T-helper 1 cell treated with Interleukin-12 subunit alpha and Interleukin-12 subunit beta and Interleukin-4 antibody, amounts not matched to agents 30 μg/mL and 1 μg/mL, for 36 hours (primary cell): ENCODE results near the gene ARID1B.

Experiments
- H3K27ac Mint-ChIP-seq: one replicate; pipeline ENCODE4 v1.8.0; 2021; ENCODE audit warnings: mild to moderate bottlenecking, mixed read lengths
- H3K27me3 Mint-ChIP-seq: one replicate; pipeline ENCODE4 v1.8.0; 2021; ENCODE audit warnings: low read depth, mixed read lengths
- H3K36me3 Mint-ChIP-seq: one replicate; pipeline ENCODE4 v1.8.0; 2021; ENCODE audit warnings: low read depth, mixed read lengths
- H3K4me1 Mint-ChIP-seq: one replicate; pipeline ENCODE4 v1.8.0; 2021; ENCODE audit warnings: low read depth, mixed read lengths
- H3K4me3 Mint-ChIP-seq: one replicate; pipeline ENCODE4 v1.8.0; 2021; ENCODE audit warnings: mild to moderate bottlenecking, moderate library complexity, mixed read lengths
- H3K9me3 Mint-ChIP-seq: one replicate; pipeline ENCODE4 v1.8.0; 2021; ENCODE audit warnings: mixed read lengths

The ARID1B gene

GRCh38 chr6:157157258-157157657 is 380.1 kb downstream of the ARID1B start:
- Mint-ChIP-seq H3K27ac (no peak overlapping the region), H3K4me3 (no peak overlapping the region), H3K4me1 (peaks cover 6% of the 10 kb centered on the region), H3K27me3 (no peaks in the 10 kb centered on the region), H3K36me3 (peaks cover 25% of the 10 kb centered on the region), H3K9me3 (no peaks in the 10 kb centered on the region)

- H3K27me3 Mint-ChIP-seq = no peaks in the 10 kb centered on the region
- H3K9me3 Mint-ChIP-seq = no peaks in the 10 kb centered on the region
- H3K27ac Mint-ChIP-seq = no peak overlapping the region
- peaks cover 20% of the 10 kb centered on the region for H3K36me3 Mint-ChIP-seq
- peaks cover 2% of the 10 kb centered on the region for H3K4me1 Mint-ChIP-seq
- no peak overlapping the region for H3K4me3 Mint-ChIP-seq
Observed at GRCh38 chr6:157158456-157158855, 381.3 kb downstream of the ARID1B start.

- Mint-ChIP-seq H3K27ac (no peak overlapping the region), H3K36me3 (peaks cover 19% of the 10 kb centered on the region), H3K9me3 (no peaks in the 10 kb centered on the region)
Observed at GRCh38 chr6:157158897-157159296, 381.7 kb downstream of the ARID1B start.

GRCh38 chr6:157159348-157159747 is 382.2 kb downstream of the ARID1B start:
- Mint-ChIP-seq H3K36me3 (peaks cover 16% of the 10 kb centered on the region), H3K27me3 (no peaks in the 10 kb centered on the region), H3K9me3 (no peaks in the 10 kb centered on the region), H3K4me3 (no peak overlapping the region), H3K27ac (no peak overlapping the region), H3K4me1 (peaks cover 2% of the 10 kb centered on the region)

More at GRCh38 chr6:157158897-157159296, 381.7 kb downstream of the ARID1B start:
- Mint-ChIP-seq H3K4me3 (no peak overlapping the region), H3K4me1 (peaks cover 2% of the 10 kb centered on the region), H3K27me3 (no peaks in the 10 kb centered on the region)

GRCh38 chr6:157161912-157162311 is 384.7 kb downstream of the ARID1B start:
- Mint-ChIP-seq H3K4me1 (peaks cover under 1% of the 10 kb centered on the region), H3K36me3 (peaks cover 8% of the 10 kb centered on the region), H3K9me3 (no peaks in the 10 kb centered on the region), H3K27me3 (no peaks in the 10 kb centered on the region), H3K27ac (no peak overlapping the region), H3K4me3 (no peak overlapping the region)

- H3K36me3 Mint-ChIP-seq = peaks cover 4% of the 10 kb centered on the region
- H3K9me3 Mint-ChIP-seq = no peaks in the 10 kb centered on the region
- H3K27ac Mint-ChIP-seq = no peak overlapping the region
- no peaks in the 10 kb centered on the region for H3K27me3 Mint-ChIP-seq
- no peaks in the 10 kb centered on the region for H3K4me1 Mint-ChIP-seq
- H3K4me3 Mint-ChIP-seq = no peak overlapping the region
Observed at GRCh38 chr6:157162766-157163433, 385.7 kb downstream of the ARID1B start.

GRCh38 chr6:157163434-157164159 is 386.4 kb downstream of the ARID1B start:
- no peaks in the 10 kb centered on the region for H3K9me3 Mint-ChIP-seq
- no peak overlapping the region for H3K4me3 Mint-ChIP-seq
- H3K27me3 Mint-ChIP-seq = no peaks in the 10 kb centered on the region
- H3K4me1 Mint-ChIP-seq = no peaks in the 10 kb centered on the region
- peaks cover 10% of the 10 kb centered on the region for H3K36me3 Mint-ChIP-seq
- H3K27ac Mint-ChIP-seq = no peak overlapping the region

GRCh38 chr6:157164972-157165371 is 387.8 kb downstream of the ARID1B start:
- Mint-ChIP-seq H3K4me1 (no peaks in the 10 kb centered on the region), H3K27ac (no peak overlapping the region), H3K36me3 (peaks cover 12% of the 10 kb centered on the region), H3K9me3 (no peaks in the 10 kb centered on the region), H3K4me3 (no peak overlapping the region), H3K27me3 (no peaks in the 10 kb centered on the region)

- no peak overlapping the region for H3K4me3 Mint-ChIP-seq
- H3K9me3 Mint-ChIP-seq = no peaks in the 10 kb centered on the region
- H3K27me3 Mint-ChIP-seq = no peaks in the 10 kb centered on the region
- H3K4me1 Mint-ChIP-seq = no peaks in the 10 kb centered on the region
- peaks cover 9% of the 10 kb centered on the region for H3K36me3 Mint-ChIP-seq
- H3K27ac Mint-ChIP-seq = no peak overlapping the region
Observed at GRCh38 chr6:157166784-157167183, 389.6 kb downstream of the ARID1B start.

- Mint-ChIP-seq H3K4me3 (no peak overlapping the region), H3K9me3 (no peaks in the 10 kb centered on the region)
Observed at GRCh38 chr6:157167837-157168236, 390.7 kb downstream of the ARID1B start.

GRCh38 chr6:157168471-157168870 is 391.3 kb downstream of the ARID1B start:
- Mint-ChIP-seq H3K27me3 (no peaks in the 10 kb centered on the region), H3K27ac (no peak overlapping the region), H3K4me1 (no peaks in the 10 kb centered on the region), H3K4me3 (no peak overlapping the region), H3K36me3 (peaks cover 9% of the 10 kb centered on the region), H3K9me3 (no peaks in the 10 kb centered on the region)

More at GRCh38 chr6:157167837-157168236, 390.7 kb downstream of the ARID1B start:
- peaks cover 9% of the 10 kb centered on the region for H3K36me3 Mint-ChIP-seq
- no peaks in the 10 kb centered on the region for H3K27me3 Mint-ChIP-seq
- no peaks in the 10 kb centered on the region for H3K4me1 Mint-ChIP-seq
- no peak overlapping the region for H3K27ac Mint-ChIP-seq

GRCh38 chr6:157169226-157169625 is 392.0 kb downstream of the ARID1B start:
- Mint-ChIP-seq H3K4me1 (no peaks in the 10 kb centered on the region), H3K27ac (no peak overlapping the region), H3K27me3 (no peaks in the 10 kb centered on the region), H3K36me3 (peaks cover 9% of the 10 kb centered on the region), H3K9me3 (no peaks in the 10 kb centered on the region), H3K4me3 (no peak overlapping the region)

- Mint-ChIP-seq H3K4me1 (no peaks in the 10 kb centered on the region), H3K9me3 (no peaks in the 10 kb centered on the region), H3K36me3 (peaks cover 9% of the 10 kb centered on the region), H3K27ac (no peak overlapping the region), H3K27me3 (no peaks in the 10 kb centered on the region), H3K4me3 (no peak overlapping the region)
Observed at GRCh38 chr6:157169656-157170055, 392.5 kb downstream of the ARID1B start.

GRCh38 chr6:157170535-157170934 is 393.4 kb downstream of the ARID1B start:
- Mint-ChIP-seq H3K27me3 (no peaks in the 10 kb centered on the region), H3K9me3 (no peaks in the 10 kb centered on the region), H3K36me3 (peaks cover 9% of the 10 kb centered on the region), H3K4me1 (no peaks in the 10 kb centered on the region), H3K4me3 (no peak overlapping the region), H3K27ac (no peak overlapping the region)

GRCh38 chr6:157171801-157172200 is 394.6 kb downstream of the ARID1B start:
- H3K4me3 Mint-ChIP-seq = no peak overlapping the region

More at GRCh38 chr6:157171801-157172200, 394.6 kb downstream of the ARID1B start:
- H3K9me3 Mint-ChIP-seq = no peaks in the 10 kb centered on the region
- H3K27ac Mint-ChIP-seq = no peak overlapping the region
- no peaks in the 10 kb centered on the region for H3K4me1 Mint-ChIP-seq
- H3K27me3 Mint-ChIP-seq = no peaks in the 10 kb centered on the region
- peaks cover 9% of the 10 kb centered on the region for H3K36me3 Mint-ChIP-seq
